NCI-H748 (cell line): ENCODE results near the gene GPD1L.
A peak's percentile ranks its signal among the peaks of the same experiment; 100 is the strongest.
"Not testable (repeated sequence)": the region's sequence is repeated elsewhere in the genome, so short reads cannot be mapped to it uniquely, and the experiment has no call there.

ENCODE experiments used
- DNase-seq: peaks from one replicate; lab custom pipeline; 2025; ENCODE audit not compliant: unreplicated experiment; lab: John Stamatoyannopoulos, UW

GPD1L gene

DNA sequence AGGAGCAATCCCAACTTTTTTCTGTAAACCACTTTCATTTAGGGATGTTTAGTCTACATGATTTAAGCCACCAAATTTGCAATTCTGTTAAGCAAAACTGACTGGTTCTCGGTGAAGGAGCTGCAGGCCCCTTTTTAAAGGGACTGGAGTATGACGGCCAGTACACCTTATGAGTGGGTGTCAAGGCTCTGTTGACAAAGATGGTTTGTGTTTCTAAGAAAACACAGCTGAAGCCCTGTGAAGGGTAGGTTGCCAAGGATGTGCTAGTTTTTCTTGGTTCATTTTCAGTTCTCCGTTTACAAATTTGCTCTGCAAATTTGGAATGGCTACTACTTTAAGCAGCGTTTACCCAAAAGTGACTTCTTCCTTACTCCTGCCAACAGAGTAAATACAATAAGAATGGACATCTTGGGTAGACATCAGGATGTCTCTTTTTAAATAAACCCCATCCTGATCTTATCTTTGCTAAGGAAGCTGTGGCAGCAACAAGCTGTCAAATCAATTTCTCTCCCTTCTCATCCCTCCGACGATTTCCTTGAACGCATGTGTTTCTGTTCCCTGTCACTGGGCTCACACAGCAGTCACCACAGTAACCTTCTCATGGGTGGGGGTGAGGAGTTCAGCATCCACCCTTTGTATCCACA is 73.8 kb downstream of the GPD1L start:
- DNase-seq = no peak

DNA sequence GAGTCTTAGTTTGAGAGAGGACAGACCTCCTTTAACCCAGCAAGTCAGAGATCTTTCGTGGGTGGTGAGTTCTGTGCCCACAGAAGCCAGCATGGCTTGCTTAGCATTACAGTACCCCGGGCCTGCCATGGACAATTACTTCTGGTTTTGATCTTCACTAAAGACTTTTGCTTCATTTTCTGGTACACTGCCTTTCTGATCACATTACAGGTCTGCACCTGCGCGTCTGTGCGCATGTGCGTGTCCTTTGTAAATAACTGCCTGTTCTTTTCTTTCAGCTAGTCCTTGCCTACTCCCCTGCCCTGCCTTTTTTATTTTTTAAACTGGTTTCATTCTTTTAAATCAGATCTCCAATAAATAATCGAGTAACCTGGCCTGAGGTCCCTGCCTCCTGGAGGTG is 74.9 kb downstream of the GPD1L start:
- DNase-seq = peak; percentile 44

DNA sequence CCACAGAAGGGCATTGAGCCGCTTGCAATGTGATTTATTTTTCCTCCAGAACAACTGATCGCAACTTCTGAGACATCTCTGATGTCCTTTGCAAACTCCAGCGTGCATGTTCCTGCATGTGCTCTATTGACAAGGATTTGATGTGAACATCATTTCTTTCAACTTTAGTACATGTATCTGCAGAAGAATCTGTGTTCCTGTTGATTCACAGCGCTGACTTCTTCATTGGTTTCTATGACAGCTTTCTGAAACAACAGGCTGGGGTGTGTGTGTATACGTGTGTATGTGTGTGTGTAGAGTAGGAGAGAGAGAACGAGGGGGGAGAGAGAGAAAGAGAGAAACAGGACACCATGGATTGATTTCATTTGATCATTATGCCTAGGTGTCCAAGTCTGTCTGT is 75.4 kb downstream of the GPD1L start:
- DNase-seq = peak; percentile 6

DNA sequence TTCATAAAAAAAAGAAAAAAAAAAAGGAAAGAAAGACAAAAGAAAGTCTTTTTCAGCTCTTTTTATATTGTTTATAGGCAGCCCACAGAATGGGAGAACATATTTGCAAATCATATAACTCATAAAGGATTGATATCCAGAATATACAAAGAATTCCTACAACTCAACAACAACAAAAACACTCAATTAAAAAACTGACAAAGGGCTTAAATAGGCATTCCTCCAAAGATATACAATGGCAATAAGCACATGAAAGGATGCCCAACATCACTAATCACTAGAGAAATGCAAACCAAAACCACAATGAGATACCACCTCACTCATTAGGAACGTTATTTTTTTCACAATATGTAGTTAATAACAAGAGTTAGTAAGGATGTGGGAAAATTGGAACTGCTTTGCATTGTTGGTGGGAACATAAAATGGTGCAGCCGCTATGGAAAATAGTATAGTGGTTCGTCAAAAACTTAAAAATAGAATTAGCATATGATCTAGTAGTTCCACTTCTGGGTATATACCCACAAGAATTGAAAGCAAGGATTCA is 77.8 kb downstream of the GPD1L start:
- no peak for DNase-seq

DNA sequence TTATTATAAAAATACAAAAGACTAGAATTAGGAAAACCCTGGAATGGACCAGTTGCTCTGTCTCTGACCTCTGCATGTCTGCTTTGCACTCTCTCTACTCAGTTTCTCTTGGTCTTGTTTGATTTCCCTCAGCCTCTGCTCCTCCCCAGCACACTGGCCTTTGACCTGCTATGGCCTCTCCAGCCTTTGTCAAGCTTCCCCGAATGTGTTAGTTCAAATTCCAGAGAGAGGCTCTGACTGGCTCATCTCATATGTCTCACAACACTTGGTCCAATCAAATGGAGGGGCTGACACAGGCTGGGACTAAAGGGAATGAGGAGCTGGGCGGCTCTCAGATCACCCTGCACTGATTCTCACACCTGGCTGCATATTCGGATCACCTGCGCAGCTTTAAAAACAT is 79.7 kb downstream of the GPD1L start:
- peak; percentile 67 for DNase-seq

DNA sequence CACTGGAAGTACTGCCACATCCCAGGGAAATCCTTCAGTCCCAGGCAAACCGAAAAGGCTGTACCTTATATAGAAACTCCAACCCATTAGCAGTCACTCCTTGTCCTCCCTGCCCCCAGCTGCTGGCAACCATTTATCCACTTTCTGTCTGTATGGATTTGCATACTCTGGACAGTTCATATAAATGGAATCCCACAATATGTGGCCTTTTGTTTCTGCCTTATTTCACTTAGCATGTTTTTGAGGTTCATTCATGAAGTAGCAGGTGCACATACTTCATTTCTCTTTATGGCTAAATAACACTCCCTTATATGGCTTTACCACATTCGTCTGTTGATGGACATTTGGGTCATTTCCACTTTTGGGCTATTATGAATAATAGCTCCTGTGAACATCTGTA is 80.5 kb downstream of the GPD1L start:
- peak; percentile 64 for DNase-seq

DNA sequence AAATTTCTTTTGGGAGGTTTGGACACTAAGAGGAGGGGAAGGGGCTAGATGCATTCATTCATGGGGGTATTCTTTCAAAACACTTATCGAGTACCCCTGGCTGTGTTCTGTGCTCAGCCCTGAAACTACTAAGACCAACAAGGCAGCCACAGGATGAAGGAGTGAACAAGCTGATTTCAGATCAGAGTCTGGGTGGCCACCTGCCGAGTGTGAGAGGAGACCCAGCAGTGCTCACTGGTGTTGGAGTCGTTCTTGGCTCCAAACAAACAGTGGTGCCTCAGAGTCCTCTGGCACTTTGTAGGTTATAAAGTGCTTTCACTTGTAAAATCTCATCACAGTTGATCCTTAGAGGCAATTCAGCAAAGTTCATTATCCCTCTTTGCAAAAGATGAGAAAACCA is 83.3 kb downstream of the GPD1L start:
- DNase-seq = no peak

DNA sequence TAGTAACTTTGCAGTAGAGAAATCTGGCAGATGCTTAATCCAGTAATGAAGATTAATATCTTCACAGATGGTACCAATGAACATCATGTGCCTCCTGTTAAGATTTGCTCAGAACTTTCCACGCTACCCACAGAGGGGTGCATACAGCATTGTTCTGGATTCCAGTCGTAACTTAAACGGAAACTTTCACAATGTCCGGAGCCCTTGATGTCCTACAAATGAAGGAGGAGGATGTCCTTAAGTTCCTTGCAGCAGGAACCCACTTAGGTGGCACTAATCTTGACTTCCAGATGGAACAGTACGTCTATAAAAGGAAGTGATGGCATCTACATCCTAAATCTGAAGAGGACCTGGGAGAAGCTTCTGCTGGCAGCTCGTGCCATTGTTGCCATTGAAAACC is 84.1 kb downstream of the GPD1L start:
- DNase-seq = not testable (repeated sequence)

DNA sequence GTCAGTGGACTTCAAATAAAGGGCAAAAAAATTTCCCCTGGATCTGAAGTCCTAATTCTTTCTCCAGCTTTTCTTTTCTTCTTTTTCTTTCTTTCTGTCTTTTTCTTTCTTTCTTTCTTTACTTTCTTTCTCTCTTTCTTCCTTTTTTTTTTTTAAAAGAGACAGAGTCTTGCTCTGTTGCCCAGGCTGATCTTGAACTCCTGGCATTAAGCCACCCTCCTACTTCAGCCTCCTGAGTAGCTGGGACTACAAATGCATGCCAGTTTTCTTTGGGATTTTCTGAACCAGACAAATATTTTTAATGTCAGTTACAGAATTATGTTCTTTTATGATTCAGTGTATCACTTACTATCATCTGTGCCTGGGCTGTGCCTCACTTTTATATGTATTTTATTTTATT is 86.7 kb downstream of the GPD1L start:
- DNase-seq = no peak

DNA sequence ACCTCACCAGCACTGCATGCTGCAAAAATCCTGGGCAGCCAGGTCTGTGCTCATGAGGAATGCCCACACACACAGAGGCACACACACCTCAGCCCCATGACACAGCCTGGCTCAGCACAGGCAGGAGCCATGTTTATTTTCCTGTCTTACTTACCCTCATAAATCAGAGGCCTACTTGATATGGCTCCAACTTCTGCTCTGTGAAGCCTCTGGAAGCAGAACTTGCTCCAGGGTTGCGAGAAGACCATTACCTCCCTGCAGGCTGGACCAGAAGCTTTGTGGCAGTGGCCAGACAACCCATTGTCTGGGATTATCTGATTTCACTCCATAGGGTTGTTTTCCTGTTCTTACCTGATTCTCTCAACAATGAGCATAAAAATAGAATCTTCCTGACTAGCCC is 88.2 kb downstream of the GPD1L start:
- peak; percentile 13 for DNase-seq

DNA sequence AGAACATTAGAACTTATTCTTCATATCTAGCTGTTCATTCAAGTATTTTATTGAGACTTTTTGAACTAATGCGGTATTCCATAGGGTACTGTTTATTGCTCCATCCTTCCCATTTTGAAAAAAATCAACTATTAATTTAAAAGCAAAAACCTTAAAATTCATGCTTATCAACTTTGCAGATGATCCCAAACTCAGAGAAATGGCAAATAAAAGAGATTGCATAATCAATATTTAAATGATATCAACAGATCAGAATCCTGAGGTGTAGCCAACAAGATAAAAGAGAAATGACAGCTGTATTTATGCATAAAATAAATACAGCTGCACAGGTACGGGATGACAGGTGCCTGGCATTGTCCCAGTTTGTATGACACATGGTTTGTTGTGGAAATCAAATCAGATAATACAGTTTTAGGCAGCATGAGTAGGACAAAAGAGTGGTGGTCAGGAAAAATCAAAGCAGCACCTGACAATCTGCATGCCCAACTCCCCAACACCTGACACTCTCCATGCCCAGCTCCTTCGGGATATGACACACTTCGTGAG is 89.6 kb downstream of the GPD1L start:
- DNase-seq = peak; percentile 84

DNA sequence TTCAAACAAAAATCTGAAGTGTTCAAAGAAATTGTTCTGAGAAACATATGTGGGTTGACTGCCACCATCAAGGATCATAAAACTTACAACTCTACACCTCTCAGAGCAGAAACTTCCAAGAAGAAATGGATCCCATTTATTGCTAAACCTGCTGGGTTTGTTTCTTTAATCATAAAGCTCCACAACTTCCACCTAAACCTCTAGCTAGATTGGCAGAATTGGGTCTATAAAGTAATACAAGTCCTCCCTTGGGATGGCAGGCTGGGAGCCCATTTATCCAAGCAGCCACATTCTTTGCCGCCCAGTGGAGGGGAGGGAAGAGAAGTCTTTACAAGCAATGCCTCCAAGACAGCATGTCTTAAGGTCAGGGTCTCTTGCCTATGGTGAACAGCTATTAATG is 91.6 kb downstream of the GPD1L start:
- no peak for DNase-seq

DNA sequence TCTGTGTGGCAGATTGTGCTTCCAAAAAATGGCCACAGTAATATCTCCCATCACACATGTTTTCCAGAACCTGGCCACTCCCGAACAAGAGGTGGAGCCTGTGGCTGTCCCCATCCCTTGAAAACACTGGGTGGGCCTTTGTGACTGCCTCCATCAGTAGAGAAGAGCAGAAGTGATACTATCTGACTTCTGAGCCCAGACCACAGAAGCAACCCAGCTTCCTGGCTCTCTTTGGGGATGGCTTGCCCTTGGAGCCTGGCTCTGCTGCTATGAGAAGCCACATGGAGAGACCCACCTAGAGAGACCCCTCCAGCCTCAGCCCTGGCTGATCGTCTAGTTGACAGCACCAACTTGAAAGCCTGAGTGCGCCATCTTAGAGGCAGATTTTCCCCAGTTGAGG is 92.3 kb downstream of the GPD1L start:
- DNase-seq = no peak

DNA sequence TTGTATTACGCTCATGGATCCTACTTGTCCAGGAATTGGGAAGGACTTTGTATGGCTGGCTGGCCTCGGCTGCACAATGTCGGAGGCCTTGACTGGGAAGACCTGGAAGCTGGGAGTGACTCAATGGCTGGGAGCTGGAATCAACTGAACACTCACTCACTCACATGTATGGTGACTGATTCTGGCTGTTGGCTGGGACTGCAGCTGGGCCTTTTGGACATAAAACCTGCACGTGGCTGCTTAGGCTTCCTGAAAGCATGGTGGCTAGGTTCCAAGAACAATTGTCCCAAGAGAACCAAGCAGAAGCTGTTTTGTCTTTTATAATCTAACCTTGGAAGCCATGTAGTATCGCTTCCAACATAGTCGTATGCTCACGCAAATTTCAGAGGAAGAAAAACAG is 94.1 kb downstream of the GPD1L start:
- DNase-seq = no peak

DNA sequence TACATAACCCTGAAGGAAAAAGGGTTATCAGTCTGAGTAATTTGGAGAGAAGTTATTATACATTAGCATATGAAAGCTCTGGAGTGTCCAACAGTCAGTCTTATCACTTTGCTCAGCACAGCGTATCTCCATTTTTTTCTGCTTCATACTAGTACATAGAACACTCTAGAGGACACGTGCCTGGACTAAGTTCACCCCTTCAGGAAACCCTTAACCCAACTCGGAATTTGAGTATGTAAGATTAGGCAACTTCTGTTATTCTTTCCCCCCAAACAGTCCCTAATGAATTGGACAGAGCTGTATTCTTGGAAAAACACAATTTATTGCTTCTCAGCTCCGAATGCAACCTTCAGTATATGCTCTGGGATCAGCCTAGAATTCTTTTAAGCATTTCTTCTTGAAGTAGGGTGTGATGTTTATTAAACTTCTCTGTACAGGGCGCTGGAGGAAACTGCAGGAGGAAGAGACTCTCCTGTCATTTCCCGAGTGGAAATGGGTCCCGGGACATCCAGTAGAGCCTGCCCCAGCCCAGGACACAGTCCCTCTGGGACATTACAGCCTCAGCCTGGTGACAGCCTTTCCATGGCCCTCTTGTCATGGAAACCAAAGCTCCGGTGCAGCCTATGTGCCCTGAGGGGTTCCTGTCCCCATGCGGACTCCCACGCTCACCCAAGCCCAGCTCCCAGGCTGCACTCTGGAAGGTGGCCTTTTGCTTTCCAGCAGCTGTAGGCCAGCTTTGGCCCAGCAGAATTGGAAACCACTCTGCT is 94.8 kb downstream of the GPD1L start:
- no peak for DNase-seq

DNA sequence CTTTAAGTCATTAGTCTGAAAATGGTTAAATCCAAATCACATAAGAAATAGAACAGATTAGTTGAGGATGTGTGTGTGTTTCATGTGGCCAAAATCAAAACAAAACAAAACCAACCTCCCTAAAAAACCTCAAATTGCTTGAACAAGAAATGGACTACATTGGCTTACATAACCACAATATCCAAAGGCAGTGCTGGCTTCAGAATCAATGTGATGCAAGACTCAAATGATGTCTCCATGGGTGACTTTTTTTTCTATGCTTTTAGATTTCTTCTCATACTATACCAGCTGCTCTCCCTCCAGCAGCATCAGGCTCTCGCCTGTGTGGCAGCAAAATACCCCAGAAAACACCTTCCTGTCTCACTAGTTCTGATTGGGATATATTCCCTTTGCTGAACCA is 96.1 kb downstream of the GPD1L start:
- no peak for DNase-seq

DNA sequence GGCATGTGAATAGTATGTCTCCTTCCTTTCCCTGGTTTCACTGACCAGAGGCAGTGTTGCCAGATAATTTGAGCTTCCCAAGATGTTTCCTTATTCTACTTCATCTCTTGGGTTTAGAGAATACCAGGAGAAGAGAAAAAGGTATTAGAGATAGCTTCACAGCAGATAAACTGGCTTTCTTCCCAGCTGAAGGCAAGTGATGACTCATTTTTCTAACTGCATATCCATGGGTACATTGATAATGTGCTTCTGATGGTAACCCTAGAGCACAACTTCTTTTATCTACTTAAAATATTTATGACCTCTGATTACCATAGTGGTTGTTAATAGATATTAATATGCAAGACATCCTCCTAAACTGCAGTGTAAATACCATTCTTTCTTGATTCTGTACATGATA is 97.4 kb downstream of the GPD1L start:
- no peak for DNase-seq

DNA sequence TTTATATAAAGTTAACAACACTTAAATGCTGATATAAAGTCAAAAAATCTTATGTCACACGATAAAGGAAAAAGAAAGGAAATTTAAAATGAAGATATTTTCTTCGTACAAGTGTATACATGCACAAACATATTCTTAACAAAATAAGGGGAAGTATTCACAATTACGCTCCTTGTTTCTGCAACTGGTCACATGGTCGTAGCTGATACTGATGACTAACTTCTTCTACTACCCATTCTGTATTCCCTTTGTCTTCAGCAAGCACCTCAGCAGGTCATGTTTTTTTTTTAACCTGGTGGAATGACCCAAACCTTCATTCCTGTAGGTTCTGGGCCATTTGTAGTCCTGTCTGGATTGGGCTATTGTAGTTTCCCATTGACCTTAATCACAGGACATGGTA is 102.0 kb downstream of the GPD1L start:
- DNase-seq = no peak

DNA sequence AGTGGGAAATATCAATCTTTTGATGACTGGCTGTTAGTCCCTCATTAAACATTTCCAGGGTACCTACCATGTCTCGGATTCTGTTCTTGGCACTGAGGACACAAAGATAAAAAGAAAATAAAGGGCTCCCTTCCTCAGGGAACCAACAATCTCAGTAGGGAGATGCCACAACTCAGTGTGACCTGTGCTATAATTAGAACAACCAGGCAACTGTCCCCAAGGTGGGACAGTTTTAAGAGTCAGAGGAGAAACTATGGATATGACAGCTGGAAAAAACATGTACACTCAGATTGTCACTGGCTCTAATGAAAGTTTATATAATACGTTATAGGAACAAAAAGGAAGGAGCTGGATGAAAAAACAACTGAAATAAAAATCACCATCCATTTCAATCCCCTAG is 108.8 kb downstream of the GPD1L start:
- DNase-seq = no peak

DNA sequence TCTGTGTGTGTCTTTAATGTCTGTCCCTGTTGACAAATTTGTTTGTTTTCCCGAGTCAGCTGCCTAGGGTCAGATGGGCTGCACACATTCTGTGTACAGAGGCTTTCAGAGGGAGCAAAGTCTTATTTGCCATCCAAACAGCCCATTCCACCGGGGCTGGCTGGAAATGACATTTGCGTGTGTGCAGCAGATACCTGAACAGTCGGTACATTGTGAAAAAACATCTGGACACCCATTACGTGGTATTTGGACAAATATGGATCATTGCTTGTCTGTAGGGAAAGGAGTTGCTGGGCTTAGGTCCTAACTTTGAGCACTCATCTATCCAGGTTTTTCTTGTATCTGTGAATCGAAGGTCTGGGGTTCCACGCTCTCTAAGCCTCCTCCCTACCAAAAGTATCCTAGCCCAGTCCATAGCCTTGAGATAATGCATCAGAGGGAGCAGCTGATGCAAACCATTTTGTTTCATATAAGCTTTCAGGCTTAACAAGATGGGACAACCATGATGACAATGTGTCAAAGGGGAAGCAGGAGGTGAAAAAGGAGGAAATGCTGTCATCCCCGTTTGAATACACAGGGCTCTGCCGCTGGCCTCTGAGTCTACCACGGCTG is 109.9 kb downstream of the GPD1L start:
- no peak for DNase-seq

DNA sequence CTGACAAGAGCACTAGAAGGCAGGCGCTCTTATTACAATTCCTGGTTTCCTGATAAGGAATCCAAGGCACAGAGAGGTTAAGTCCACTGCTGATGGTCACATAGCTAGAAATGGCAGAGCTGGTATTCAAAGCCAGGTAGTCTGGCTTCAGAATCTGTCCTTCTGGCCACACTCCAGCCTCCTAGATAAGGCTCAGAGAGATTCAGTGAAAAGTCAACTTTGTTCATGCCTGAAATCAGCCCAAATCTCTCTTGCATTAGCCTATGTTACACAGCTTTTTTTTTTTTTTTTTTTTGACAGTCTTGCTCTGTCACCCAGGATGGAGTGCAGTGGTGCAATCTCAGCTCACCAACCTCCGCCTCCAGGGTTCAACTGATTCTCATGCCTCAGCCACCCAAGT is 110.9 kb downstream of the GPD1L start:
- no peak for DNase-seq
